UCSD-AML1 (cell line): ENCODE data around the gene KLHL35.
A peak's percentile ranks its signal among the peaks of the same experiment; 100 is the strongest.

Source experiments
- DNase-seq: peaks from one replicate; lab custom pipeline; 2025; ENCODE audit not compliant: unreplicated experiment; lab: John Stamatoyannopoulos, UW

Gene KLHL35

DNA sequence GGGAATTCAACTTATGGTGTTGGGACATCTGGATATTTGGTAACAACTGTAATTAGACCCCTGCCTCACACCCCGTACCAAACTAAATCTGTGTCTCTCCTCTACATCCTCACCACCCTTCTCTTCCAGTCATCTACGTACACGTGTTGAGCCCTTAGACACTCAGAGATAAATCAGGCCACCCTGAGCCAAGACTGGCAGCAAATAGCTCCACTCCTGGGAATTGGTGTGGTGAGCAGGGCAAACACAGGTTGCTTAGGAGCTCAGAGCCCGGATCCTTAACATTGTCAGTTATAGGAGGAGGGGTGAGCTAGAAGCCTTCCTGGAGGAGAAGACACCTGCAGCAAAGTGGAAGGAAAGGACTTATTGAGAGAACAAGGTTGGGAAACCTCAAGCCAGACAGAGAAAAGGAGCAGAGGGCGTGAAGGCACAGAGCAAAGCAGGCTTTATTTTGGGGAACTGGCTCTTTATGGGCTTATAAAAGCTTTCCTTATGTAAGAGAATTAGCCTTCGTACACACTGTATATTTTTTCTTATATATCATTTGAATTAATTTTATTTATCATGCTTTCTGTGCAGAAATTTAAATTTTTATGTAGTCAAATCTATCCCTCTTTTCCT lies 36.9 kb upstream of the KLHL35 start:
- DNase-seq, result no peak

DNA sequence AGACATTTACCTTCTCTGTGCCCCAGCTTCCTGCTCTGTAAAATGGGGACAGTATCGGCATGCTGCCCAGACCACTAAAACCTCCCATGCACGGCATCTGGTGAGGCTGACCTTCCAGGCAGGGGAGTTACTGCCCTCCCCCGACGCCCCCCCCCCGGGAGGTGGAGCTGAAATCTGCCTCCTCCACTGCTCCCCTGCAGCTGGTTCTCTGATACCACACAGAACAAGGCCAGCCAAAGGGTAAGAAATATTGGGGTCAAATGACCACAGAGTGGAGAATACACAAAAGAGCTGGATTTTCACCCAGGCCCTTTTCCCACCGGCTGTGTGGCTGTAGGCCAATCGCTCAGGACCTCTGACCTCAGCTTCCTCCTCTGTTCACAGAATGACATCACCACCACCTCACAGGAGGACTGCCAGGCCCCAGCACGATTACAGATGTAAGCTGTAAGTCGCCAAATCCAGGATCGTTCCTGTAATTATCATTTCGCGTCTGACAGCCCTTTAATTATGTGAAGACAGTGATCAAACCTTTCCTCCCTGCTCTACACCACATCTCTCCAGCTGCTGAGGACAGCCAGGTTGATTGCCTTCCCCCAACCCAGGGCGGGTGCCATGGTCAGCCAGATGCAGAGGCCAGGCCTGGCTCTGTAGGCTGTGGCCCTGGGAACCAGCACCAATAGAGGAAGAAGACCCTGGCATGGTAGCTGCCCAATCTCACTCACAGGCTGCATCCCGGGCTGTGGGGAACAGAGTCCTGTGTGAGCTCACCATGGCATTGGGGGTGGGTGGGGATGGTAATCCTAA lies 35.7 kb upstream of the KLHL35 start:
- no peak for DNase-seq

DNA sequence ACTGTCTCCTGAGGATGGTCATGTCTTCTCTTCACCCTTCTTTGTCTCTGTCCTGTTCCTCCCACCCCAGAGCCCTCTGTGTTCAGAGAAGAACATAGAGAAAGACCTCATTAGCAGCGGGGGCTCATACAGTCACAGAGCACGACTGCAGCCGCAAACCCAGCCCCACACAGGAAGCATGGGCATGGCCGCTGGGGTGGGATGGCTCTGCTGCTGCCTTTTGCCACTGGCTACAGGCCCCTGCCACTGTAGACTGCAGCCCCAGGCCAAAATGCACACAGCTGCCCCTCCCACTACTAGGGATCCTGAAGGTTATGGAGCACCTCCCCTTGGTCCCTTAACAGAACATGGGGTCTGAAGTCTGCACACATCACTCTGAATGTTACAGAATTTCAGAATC lies 34.9 kb upstream of the KLHL35 start:
- no peak for DNase-seq

DNA sequence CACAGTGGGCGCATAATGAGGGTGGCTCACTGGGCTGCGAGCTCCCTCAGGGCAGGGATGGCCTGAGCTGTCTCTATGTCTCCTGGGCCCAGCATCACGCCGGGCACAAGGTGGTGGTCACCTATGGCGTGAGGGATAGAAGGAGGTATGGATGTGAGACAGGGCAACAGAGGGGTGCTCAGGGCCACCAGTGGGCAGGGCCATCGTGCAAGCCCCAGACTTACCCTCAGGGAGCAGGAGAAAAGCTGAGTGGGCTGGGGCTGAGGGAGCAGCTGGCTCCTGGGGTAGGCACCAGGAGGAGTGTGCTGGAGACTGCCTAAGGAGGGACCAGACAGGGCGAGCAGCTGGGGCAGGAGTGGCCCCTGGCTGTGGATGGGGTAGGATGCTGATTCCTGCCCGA lies 34.3 kb upstream of the KLHL35 start:
- no peak for DNase-seq

DNA sequence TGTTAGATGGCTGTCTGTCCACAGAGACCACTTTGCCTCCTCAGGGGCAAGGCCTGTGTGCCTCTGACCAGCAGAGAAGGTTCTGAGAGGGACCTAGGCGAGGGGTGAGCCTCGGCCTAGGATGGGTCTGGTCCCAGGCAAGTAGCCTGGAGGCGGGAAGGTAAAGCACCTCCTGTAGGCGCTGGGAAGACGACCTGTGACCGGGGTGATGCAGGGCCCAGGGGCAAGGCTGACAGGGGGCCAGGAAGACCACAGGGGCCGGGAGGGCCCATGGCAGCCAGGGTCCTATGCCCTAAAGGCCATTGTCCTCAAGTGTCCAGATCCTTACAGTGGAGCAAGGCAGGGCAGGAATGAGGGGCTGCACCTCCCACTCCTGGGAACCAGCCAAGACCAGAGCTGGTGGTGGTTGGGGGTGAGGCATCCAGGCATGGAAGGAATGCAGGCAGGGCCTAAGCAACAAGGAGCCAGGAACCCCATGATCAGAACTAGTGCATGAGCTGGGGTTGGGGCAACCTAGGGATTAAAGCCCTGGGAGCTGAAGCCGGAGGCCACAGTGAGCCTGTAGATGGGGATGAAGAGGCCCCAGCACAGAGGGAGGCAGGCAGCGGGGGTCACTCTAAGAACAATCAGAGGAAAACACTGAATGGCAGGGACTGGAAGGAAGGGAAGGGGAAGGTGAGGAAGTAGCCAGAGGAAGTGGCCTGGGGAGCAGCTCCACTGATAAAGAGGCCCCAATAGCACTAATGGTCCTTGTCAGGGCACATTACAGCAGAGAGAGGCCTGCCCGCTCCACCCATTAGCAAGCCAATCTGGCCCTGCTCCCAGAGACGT lies 32.9 kb upstream of the KLHL35 start:
- no peak for DNase-seq

DNA sequence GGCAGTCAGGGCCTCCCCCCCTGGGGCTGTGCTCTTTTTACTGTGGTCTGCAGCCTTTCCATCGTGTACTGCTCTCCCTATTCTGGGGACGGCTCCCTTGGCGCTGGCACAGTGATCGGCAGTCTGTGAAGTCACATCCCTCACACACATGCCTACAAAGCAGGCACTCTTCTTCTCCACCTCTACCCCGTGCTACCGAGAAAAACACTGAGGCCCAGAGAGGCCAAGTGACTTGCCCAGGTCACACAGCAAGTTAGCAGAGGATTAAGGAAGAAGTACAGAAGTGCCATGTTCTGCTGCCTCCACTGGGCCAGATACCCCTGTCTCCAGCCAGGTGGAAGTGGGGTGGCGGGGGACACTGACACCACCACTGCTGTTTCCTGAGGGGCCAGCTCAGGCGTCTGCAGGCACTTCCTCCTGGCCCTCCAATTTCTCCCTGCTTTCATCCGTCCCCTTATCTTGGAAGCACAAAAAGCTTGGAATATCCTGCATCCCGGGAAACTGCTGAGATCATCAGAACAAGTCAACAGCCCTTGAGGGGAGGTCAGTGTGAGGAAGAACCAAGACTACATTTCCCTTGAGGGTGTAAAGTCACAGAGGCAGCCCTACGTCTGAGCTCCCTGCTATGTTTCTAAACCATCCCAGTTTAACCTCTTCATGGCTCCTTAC lies 30.2 kb upstream of the KLHL35 start:
- no peak for DNase-seq

DNA sequence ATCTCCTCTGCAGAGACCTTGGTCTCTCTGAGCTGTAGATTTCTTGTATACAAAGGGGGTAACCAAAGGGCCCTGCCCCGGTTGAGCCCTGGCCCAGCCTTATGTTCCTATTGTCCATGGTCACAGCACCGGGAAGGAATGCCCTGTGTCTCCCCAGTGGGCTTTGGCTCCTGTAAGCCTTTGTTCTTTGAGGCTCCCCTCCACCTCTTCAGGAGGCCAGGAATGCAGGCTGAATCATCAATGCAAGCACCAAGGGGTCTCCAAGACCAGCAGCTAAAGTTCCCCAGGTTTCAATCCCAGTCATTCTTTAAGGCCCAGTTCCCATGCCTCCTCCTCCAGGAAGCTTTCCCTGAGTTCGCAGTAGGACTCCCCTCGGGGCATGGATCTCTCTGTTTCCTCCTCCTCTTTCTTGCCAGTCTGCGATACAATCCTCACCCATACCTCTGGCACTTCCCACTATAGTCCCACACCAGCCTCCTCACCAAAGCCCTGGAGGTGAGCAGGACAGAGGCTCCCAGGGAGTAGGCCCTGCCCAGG lies 29.2 kb upstream of the KLHL35 start:
- no peak for DNase-seq

DNA sequence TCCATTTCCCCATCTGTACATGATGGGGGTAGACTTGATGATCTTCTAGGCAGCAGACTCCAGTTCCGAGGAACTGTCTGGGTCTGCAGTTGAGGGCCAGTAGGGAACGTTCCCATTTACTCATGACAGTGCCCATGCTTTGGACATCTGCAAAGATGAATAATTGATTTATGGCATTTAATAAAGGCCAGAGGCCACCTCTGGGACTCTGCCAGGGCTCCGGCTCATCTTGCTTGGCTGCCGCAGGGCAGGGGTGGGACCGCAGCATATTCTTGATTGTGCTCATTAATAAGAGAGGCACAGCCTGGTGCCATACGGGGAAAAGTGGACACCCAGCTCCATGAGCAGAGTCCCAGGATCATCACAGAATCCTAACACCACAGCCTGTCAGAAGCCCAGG lies 28.1 kb upstream of the KLHL35 start:
- no peak for DNase-seq

DNA sequence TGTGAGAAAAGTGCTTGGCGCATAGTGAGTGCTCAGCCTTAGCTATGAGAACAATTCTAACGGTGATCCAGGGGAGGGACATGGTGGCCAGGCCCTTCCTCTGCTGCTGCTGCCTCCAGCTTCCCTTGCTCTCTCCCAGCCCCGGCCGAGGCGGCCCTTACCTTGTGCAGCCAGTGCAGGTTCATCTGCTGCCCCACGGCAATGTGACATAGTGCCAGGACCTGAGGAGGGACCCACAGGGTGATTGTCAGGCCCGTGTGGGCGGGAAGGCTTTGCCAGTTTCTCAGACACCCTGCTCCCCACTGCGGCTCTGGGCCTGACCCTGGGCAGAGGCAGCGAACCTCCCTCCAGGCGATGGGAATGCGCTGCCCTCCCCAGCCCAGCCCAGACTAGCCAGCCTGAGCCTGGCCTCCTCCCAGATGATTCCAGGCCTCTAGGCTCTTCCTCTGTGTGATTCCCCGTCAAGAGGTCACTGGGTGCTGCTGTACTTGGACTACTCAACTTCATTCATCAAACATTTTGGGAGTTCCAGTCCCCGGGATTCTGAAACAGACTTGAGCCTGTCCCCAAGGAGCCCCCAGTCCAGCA lies 23.7 kb upstream of the KLHL35 start:
- no peak for DNase-seq

DNA sequence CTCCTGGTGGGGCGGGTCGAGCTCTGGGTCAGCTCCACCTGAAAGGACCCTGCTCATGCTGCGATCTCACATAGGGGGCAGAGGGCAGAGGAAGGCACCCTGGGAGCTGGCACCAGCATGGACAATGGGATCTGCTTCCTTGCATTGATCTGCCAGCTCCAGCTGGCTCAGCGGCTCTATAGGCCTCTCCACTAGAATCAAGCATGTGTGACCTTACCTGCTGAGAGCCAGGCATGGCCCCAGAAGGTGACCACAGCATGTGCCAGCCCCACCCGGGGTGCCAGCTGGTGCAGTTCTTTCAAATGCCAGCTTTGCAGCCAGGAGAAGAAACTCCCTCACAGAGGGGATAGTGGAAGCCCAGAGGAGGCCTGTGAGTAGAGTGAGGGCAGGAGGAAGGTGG lies 22.0 kb upstream of the KLHL35 start:
- DNase-seq, result no peak

DNA sequence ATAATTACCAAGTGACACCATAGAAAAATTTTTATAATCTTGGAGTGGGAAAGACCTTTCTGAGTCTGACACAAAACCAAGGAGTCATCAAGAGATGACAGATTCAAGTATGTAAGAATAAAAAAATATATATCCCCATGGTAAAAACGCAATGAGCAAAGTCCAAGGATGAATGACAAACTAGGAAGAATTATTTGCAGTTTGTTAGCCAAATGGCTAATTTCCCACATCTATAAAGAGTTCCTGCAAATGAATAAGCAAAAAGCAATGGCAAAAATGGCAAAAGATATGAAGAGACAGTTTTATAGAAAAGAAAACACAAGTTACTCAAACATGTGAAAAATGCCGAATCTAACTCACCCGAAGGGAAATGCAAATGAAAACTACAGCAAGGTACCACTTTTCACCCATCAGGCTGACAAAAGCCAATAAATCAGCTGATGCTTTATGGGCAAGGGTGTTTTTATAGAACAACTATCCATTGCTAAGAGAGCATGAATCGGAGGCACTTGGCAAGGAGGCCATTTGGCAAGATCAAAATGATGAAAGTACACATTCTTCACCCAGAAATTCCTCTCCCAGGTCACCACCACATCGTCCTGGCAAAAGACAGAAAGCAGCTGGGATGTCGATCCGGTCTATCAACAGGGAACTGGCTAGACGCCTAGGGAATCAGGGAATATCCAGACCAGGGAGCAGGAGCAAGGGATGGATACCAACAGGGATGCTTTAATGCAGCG lies 21.1 kb upstream of the KLHL35 start:
- no peak for DNase-seq

DNA sequence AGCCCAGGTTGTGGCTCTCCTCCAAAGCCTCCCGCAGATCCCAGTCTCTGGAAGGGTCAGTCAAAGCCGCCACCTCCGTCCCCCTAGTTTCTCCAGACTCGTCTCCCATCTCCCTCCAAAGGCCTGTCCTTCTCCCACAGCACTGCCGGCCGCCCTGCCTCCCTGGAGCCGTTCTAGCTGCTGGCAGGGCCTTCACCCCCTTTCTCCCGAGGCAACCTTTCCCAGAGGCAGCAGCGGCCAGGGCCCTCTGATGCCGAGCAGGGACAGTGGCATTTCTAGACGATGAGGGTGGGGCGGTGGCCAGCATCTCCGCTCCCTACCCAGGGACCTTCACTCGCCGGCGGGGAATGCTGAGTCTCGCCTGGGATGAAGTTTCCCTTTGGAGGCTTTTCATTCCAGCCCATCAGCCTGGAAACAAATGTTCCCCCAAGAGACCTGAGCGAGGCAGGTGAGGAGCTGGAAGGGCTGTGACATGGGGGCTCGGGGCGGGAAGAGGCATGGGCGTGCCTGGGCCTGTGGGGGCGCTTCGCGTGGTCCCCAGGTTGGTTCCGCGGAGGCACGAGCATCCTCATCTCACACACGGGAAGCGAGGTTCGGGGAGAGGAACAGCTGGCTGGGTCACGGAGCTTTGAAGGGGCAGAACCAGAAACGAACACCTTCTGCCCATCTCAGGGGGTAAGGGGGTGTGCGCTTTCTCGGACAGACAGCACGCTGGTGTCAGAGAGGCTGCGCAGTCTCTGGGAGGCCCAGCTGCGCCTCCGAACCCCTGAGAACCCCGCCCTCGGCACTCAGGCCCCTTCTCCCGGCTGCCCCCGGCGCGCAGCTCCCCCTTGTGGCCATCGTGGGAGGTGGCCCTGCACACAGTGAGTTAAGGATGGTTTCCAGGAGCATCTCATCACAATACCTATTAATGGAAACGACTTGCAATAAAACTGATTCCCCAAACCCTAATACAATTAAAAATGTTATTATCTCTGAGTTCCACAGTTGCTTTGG lies 18.1 kb upstream of the KLHL35 start:
- peak; percentile 24 for DNase-seq

DNA sequence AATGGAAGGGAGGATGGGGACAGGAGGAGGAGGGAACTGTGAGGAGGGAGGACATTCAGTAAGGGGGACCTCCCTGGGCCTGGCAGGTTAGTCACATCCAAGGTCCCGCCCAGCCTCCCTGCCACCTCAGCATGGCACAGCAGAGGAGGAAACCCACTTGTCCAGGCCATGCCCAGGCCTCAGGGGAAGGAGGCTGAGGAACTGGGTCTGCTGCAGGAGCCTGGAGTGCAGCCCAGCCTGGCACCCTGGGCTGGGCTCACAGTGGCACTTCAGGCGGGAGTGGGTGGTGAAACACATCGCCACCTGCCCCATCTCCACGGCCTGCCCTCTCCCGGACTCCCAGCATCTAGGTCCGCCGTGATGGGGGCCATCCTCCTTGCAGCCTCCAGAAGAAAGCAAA lies 17.2 kb upstream of the KLHL35 start:
- DNase-seq, result no peak

DNA sequence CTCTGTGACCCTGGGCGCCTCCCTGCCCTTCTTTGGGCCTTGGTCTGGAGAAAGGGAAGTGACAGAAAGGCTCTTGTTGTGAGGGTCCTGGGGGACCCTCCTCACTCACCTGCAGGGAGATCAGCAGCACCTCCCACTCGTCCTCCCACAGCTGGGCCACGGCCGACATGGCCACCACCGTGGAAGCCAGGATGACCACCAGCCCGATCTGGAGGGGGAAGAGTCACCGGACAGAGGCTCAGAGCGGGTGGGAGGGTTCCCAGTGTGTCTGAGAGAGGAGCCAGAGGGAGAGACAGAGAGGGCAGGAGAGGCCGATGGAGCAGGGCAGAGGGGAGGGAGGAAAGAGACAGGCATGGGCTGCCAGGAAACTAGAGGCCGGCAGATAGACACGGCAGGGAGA lies 16.8 kb upstream of the KLHL35 start:
- no peak for DNase-seq

DNA sequence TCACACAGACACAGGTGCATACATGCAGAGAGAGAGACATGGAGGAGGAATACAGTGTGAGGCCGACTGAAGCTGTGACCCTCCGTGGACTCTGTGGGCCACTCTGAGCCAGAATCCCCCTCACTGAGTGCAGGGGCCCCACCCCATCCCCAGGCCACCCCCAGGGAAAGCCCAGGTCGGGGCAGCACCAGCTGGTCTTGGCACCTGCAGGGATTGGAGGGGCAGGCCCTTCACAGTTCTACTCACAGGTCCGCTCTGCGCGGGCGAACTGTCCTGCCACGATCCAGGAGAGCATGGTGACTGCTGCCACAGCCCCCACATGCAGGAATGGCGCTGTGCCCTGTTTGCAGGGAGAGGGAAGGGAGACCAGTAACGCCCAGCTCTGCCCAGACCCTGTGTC lies 16.3 kb upstream of the KLHL35 start:
- DNase-seq, result no peak

DNA sequence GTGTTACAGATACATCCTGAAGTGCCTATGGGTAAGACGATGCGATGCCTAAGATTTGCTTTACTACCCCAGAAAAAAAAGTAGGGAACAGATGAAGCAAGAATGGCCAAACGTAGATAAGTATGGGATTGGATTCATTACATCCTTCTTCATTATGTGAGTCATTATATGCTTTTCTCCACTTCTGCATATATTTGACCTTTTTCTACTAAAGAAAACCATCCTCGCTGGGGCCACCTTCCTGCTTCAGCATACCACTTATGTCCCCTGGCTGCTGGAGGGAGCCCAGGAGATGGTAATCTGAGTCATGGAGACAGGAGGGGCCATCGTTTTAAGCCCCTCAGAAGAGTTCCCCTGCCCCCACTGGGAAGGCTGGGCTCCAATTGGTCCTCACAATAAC lies 14.4 kb upstream of the KLHL35 start:
- DNase-seq, result no peak

DNA sequence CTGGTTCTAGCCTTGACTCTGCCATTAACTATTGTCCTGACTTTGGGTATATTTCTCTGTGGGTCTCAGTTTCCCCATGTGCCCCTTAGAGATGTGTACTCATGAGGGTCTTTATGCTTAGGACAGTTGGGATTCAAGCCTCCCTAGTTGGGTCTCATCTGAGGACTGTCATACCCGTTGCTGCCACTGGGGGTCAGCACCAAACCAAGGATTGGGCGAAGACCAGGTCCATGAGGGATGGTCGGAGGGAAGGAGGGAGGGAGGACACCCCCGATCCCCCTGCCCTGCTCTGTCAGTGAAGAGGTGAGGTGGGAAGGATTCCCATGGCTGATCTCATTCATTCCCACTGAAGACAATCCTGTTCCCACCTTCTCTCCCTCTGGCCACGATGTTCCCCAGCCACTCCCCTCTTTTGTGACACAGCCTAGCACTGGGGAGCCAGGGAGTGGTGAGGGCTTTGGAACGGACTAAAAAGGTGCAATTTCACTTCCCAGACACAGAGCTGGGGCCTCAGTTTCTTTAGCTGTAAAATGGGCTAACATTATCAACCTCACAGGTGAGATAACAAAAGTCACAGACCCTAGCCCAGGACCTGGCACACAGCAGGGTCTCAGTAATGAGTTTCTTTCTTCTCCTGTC lies 12.4 kb upstream of the KLHL35 start:
- peak; percentile 63 for DNase-seq

DNA sequence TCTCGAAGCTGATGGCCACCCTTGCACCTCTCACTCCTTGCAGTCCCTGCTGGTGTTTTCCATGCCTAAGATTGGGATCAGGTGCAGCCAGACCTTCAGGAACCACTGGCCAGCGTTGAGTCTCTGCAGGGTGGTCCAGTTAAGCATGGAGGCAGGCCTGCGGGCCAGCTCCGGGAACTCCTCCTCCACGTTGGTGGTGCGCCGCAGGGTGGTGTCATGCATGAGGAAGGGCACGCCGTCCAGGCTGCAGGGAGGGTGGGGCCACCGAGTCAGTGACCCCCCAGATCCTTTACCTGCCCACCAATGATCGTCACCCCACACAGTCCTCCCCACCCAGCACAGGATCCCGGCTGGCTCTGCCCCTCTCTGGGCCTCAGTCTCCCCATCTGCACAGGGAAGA lies 10.0 kb upstream of the KLHL35 start:
- DNase-seq, result no peak
